ENCODE measurements around the gene HES5.
"Not testable (repeated sequence)": the region's sequence is repeated elsewhere in the genome, so short reads cannot be mapped to it uniquely, and the experiment has no call there.

HES5 gene, protein sequence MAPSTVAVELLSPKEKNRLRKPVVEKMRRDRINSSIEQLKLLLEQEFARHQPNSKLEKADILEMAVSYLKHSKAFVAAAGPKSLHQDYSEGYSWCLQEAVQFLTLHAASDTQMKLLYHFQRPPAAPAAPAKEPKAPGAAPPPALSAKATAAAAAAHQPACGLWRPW

DNA sequence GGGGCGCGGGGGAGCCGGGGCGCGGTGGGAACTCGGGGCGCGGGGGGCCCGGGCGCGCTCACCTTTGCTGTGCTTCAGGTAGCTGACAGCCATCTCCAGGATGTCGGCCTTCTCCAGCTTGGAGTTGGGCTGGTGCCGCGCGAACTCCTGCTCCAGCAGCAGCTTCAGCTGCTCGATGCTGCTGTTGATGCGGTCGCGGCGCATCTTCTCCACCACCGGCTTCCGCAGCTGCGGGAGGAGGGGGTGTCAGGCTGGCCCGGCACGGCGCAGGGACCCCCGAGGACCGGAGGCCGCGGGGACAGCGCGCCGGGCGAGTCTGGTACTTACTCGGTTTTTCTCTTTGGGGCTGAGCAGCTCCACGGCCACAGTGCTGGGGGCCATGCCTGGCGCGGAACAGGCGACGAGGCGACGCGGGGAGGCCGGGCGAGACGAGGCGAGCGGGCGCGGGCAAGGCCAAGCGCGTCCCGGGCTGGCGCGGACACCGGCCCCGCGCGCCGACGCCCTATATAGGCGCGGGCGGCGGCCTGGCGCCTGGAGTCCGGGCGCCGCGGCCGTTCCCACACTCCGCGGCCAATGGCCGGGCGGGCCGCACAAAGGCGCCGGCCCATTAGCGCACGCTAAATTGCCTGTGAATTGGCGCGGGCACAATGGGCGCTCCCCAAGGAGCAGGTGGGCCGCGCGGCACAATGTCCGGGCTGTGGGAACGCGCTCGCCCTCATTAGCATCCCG is at the start of gene HES5:
TSS of gene HES5 (minus strand) at position 480 of the 729 bp plus-strand sequence. CDS start at position 381, 99 bp downstream.
- no peak for DNase-seq

DNA sequence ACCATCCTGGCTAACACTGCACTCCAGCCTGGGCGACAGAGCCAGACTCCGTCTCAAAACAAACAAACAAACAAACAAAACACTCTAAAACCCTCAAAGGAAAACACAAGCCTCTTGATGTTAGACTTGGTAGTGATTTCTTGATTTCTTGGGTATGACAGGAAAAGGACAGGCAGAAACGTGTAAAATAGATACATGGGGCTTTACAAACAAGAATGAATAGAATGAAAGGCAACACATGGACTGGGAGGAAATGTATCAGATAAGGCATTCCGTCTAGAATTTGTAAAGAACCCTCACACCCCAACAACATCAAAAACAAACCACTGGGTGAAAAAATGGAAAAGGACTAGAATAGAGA is 48.7 kb upstream of the HES5 start:
- no peak for DNase-seq

DNA sequence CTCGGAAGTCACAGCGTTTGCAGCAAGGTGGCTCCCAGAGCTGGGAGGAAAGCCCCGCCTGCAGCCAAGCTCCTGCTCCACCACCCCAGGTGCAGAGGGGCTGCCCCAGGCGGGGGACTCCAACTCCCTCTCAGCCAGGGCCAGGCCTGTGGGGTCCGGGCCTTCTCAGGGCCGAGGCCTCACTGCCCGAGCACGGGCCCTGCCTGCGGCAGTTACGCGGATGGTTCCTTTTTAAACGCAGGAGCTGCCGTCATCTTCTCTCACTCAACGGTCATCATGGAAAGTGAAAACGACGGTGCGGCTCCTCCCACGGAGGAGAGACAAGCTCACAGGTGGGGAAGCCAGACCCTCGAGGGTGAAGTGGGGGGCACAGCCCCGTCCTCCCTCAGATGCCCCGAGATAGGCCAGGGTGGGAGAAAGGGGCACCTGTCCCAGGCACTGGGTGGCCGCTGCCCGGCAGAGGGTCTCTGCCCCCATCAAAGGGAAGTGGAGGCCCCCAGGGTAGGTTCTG is 47.6 kb upstream of the HES5 start:
- DNase-seq, result not testable (repeated sequence)

DNA sequence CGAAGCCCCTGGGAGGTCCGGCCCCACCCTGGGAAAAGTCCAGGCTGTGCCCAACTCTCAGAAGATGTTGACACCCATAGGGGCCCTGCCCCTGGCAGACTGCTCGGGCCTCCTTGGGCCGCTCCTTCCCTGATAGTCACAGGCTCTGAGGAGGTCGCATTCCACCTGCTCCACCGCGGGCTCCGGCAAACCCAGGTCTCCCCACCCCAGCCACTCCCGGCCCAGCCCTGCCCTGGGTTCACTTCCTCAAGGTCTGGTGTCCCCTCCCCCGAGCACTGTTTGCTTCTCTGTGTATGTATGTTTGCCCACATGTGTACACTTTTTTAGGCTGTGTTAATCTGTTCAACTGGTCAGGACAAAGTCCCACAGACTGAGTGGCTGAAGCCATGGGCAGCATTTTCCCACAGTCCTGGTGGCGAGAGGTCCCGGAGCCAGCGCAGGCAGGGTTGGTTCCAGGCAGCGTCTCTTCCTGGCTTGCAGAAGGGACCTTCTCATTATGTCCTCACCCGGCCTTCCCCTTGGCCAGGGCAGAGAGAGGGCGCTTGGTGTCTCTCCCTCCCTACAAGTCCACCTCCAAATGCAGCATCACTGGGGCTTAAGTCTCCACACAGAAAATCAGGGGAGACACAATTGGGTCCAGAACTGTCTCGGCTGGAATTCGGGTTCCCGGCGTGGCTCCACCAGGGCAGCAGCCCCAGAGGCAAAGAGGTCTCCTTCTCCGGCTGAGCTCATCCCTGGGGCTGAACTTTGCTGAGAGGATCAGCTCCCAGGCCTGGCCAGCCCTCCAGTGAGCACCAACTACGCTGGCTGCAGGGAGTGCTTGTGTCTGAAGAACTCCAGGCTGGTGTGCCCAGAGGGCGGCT is 46.0 kb upstream of the HES5 start:
- DNase-seq, result no peak

DNA sequence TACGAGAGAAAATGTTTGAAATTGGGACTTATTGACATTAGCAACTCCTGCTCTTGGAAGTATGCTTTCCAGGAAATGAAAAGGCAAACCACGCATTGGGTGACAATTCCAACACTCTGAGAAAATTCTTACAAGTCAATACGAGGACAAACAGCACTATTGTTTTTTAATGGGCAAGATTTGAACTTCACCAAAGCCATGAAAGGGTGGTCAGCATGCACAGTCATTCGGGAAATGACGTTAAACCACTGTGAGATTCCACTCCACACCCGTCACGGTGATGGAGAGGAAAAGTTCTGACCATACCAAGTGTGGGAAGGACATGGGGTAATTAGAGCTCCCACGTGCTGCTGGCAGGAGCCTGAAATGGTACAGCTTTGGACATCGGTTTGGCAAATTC is 44.3 kb upstream of the HES5 start:
- no peak for DNase-seq

DNA sequence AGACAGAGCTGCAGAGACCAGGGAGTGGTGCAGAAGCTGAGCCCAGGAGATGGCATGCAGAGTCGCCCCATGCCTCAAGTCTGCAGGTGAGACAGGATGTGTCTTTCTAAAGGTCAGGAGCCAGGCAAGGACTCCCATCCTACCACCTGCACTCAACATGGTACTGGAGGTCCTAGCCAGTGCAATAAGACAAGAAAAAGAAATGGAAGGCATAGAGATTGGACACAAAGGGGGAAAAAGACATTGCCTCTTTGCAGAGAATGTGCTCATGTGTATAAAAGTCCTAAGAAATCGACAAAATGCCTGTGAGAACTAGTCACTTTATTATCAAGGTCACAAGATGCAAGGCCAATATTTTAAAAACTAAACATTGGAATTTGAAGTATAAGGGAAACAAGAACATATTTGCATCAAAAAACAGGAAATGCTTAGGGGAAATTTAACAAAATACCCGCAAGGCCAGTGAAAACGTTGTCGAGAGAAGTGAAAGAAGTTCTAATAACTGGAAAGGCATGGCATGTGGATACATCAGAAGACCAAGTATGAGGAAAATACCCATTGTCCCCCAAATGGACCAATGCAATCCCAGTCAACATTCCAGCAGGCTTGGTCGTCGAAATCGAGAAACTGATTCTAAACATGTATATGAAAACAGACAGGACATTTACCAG is 43.3 kb upstream of the HES5 start:
- DNase-seq, result no peak

DNA sequence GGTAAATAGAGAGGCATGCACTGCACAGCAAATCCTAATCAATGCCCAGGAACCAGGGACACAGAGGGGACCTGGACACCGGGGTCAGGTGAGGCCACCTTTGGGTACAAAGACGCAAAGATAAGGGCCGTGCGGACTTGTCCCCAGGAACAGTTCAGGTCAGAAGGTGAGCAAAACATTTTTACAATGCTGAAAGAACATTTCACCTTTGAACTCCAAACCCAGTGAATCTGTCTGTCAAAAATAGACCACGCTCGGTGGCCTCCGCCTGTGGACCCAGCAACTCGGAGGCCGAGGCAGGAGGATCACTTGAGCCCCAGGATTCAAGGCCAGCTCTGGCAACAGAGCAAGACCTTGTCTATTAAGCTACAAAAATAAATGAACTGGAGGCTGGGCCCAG is 41.3 kb upstream of the HES5 start:
- no peak for DNase-seq

DNA sequence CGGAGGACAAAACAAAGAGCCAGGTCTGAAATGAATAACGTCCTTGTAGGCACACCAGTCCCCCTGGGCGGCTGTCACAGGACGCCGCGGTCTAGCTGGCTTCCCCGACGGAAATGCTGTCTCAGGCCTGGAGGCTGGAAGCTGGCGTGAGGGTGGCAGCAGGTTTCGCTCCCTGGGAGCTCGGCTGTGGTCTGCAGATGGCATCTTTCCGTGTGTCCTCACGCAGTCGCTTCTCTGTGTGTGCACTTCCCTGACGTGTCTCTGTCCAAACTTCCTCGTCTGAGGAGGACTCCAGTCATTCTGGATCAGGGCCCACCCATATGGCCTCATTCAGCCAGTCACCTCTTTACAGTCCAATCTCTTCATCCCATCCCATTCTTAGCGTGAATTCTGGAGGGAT is 40.3 kb upstream of the HES5 start:
- no peak for DNase-seq

DNA sequence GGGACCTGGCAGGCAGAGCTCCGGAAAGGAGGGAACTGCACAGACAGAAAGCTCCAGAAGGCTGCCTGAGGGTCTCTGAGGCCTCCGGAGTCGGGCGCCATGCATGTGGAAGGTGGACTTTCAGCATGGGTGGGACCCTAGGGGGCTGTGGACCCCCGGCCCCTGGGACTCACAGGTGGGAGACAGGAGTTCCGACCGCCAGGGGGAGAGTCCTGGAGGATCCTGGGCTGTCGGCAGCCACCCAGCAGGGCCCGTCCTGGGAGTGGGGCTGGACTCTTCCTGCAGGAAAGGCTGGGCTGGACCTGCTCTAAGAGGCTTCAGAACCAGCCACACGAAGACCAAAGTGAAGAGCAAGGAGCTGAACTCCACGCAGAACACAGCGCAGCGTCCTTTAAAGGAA is 39.6 kb upstream of the HES5 start:
- not testable (repeated sequence) for DNase-seq

DNA sequence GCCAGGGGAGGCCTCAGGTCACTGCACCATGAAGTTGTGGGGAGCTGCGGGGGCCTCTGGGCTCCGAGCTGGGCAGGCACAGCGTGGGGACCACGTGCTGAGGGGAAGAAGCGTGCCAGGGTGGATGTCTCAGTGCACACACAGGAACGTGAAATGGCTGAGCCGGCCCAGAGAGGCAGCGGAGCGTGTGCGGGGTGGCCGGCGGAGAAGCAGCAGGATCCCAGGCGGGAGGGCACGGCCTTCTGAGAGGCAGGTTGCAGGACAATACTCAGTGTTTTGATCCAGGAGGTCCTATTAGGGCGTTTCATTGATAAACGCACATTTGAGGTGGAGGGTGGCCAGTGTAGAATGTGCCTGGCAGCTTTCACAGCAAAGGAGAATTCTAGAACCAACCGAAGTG is 39.0 kb upstream of the HES5 start:
- no peak for DNase-seq

DNA sequence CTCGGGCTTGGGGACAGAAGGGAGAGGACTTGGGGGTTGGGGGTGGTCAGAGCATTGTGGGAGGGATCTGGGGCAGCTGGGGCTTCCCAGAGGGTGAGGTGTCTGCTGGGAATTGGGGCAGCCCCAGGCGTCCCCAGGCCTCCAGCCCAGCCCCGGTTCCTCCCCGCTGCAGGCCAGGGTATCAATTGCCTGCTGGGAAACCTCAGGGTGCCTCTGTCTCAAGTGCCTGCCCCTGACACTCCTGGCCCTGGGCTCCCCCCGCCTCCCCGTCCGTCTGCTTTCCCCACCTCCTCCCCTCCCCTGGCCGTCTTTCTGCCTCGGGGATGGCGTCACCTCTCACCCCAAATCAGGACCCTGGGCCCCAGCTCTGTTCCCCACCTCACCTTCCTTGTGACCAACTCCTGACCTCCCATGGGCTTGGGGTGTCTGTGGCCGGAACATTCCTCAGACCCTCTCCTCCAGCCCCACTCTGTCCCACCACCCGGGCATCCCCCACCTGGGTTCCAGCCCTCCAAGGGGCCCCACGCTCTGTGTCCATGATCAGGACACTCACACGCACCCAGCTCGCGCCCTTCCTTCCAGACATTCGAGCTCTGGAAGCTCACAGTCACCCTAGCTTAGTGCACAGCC is 38.2 kb upstream of the HES5 start:
- DNase-seq, result not testable (repeated sequence)

DNA sequence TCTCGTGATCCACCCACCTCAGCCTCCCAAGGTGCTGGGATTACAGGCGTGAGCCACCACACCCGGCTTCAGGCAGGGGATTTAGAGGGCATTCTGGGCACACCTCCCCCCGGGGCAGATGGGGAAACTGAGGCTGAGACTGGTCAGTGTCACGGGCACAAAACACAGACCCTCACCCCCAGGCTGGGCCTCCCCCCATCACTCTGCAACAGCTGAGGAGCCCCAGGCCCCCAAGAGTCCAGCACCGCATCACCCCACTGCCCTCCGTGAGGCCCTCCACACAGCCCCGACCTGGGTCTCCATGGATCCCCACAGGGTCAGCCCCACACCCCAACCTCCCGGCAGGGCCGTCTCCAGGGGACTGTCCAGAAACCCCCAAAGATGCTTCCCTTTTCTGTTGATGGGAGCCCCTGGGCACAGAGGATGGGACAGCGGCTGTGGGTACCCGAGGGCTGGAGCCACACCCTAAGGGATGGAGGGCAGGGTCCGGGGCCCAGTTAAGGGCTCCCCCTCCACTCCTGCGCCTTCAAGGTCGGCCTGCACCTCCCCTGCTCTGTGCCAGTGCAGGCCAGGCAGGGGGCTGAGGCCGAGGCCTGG is 37.1 kb upstream of the HES5 start:
- DNase-seq, result no peak

DNA sequence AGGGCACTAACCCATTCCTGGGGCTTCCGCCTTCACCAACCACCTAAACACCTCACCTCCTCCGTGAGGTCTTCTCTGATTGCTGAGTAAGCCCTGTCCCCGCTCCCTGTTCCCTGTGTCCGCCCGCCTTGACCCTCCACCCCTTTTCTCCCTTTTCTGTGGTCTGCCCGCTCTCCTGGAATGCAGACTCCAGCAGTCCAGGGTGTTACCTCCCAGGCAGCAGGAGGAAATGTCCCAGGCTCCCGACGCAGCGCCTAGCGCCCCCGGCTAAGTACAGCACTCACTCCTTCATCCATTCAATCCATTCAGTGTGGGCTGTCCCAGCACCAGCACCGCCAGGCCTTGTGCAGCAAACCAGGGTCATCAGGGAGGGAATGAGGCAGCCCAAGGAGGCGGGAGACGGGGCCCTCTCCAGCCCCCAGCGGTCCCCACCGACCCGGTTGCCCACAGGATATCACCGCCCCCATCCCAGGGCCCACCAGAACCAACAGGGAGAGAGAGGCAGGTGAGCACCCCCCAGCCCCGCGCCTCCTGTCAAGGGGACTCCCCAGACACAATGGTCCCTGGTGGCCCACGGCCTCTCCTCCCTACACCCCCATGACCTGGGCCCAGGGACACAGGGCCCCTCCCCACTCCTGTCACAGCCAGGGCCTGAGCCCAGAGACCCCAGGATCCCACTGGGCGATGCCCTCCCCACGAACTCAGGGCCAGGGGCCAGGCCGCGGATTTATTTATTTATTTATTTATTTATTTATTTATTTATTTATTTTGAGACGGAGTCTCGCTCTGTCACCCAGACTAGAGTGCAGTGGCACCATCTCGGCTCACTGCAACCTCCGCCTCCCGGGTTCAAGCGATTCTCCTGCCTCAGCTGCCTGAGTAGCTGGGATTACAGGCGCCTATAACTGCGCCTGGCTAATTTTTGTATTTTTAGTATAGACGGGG is 36.3 kb upstream of the HES5 start:
- DNase-seq, result no peak

DNA sequence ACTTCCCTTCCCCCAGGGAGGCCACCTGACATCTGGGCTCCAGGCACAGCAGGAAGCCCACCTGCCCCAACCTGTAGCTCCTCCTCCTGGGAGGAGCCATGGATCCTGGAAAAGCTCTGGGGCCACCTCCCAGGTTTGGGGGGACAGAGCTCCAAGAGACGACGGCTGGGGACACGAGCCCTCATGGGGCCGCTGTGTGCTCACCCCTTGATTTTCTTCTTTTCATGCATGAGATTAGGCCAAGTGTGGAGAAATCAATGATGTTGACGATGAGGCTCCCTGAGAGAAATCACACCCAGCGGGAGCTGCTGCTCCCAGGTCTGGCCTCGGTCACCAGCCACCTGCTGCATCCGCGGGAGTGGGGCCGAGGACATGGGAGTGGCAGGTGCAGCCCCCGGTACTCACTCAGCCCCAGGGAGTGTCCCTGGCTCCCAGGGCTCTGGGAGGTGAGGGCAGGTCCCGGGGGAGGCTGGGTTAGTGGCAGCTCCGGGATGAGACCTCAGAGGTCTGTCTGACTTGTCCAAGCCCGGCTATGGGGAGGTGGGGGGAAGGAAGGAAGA is 34.8 kb upstream of the HES5 start:
- DNase-seq, result no peak

DNA sequence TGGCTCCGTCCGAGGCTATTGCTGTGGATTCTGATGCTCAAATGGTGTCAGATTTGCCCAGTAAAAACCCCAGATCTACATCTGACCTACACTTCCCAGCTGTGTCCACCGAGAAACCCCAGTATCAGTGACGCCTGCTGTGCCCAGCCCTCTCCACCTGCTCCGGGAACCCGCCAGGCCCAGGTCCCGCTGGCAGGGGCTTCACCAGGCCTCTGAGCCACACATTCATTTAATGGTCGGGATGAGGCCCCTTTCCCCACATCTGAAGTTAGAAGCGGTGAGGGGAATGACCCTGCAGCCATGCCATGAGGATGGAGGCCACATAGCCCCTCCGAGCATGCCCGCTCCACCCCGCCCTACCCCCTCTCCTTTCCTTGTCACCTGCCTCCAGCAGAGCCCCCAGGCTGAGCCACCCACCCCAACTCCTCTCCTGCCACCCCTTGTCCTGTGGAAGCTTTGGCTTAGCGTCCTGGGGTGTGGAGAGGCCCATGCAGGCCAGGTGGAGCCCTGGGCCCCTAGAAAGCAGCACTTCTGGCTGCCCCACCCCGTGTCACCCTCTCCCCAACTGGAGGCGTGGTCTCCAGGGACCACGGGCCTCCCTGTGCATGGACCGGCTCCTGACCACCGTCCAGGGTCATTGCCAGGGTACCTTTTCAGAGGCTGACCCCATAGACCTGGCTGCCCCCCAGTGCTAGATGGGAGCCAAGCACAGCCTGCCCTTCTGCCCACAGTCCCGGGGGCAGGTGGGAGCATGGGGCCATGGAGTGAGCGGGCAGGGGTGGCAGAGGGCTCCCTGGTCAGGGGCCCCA is 34.1 kb upstream of the HES5 start:
- DNase-seq, result no peak

DNA sequence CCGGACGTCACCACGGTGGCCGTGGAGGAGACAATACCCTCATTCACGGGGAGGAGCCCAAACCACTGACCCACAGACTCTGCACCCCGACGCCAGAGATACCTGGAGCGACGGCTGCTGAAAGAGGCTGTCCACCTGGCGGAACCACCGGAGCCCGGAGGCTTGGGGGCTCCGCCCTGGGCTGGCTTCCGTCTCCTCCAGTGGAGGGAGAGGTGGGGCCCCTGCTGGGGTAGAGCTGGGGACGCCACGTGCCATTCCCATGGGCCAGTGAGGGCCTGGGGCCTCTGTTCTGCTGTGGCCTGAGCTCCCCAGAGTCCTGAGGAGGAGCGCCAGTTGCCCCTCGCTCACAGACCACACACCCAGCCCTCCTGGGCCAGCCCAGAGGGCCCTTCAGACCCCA is 33.1 kb upstream of the HES5 start:
- DNase-seq, result no peak

DNA sequence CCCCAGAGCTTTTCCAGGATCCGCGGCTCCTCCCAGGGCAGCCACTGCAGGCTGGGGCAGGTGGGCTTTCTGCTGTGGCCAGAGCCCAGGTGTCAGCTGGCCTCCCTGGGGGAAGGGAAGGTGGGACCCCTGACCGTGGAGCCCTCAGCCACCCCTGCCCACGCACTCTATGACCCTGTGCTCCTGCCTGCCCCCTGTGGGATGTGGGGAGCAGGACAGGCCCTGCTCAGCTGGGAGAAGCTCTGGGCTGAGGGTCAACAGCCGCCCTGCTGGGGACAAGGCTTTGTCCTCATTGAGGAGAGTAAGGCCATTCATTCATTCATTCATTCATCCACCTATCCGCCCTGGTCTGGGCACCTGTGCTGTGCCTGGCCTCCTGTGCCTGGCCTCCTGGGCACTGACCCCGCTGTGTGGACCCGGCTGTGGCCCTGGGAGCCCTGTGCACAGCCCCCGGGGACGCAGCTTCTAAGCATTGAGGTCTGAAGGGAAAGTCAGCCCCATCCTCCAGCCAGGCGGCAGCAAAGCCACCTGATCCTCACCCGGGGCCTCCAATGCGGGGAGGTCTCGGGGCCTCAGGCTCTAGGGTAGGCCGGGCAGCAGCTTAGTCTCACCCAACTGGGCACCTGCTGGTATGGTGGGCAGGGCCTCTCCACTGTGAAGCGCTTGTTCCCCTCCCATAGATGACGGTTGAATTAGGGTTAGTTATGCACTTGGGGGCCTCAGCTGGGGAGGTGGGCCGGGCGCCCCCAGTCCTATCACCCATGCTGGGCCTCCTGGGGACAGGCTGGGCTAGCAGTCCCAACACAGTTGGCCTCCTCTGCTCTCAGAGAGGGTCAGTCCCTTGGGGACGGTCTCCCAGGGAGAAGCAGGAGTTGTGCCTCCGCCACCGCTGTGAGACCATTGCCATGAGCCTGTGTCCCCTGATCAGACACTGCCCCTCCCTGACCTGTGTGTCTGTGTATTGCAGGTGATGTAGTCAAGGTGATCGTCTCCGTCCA is 32.1 kb upstream of the HES5 start:
- no peak for DNase-seq

DNA sequence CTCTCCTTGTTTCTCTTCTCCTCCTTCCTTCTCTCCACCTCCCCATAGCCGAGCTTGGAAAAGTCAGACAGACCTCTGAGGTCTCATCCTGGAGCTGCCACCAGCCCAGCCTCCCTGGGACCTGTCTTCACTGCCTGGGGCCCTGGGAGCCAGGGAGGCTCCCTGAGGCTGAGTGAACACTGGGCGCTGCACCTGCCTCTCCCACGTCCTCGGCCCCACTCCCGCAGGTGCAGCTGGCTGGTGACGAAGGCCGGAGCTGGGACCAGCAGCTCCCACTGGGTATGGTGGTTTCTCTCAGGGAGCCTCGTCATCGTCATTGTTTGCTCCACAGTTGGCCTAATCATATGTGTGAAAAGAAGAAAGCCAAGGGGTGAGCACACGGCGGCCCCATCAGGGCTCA is 31.4 kb upstream of the HES5 start:
- no peak for DNase-seq

All from GF-D8 (cell line).